Stomach (tissue), 9 donors: Measurements from ENCODE around the gene CYSTM1. TPM values are rescaled to one million over a fixed set of nuclear protein-coding genes. Genes with fewer than 3 reads are reported as not detected.

Experiments
- DNase-seq, 2 donors: peaks; one replicate each; pipeline versions ENCODE4 v3.0.0 to v3.0.0-alpha.2; 2013 to 2019
- H3K27ac ChIP-seq, 5 donors: fragments of 200-600 bp in 4 of 5; sonication (generic) in 4 of 5; one replicate each; pipeline ENCODE4 v1.5.1; 2013 to 2019; ENCODE audit warnings: mild to moderate bottlenecking in 1 of 5, moderate library complexity in 1 of 5
- H3K27me3 ChIP-seq, 3 donors: fragments of 200-600 bp; sonication (generic); one replicate each; pipeline ENCODE4 v1.5.1; 2017 to 2019; ENCODE audit warnings: mixed run types in 1 of 3
- H3K36me3 ChIP-seq, 4 donors: fragments of 200-600 bp; sonication (generic); 1 replicate in 3 of 4; 2 replicates in 1 of 4; pipeline ENCODE4 v1.5.1; 2016 to 2019
- H3K4me1 ChIP-seq, 4 donors: fragments of 200-600 bp; sonication (generic); one replicate each; pipeline ENCODE4 v1.5.1; 2016 to 2019
- H3K4me3 ChIP-seq, 4 donors: fragments of 200-600 bp; sonication (generic) in 3 of 4; one replicate each; pipeline ENCODE4 v1.5.1; 2016 to 2019; ENCODE audit warnings: mild to moderate bottlenecking in 1 of 4
- H3K9me3 ChIP-seq, 4 donors: fragments of 200-600 bp; sonication (generic); one replicate each; pipeline ENCODE4 v1.5.1; 2016 to 2019
- CTCF ChIP-seq, 7 experiments: fragments of 450-650 bp in 4 of 7; fragments of 200-600 bp in 3 of 7; sonication (generic) in 3 of 7; IDR thresholded peaks; one replicate each; pipeline ENCODE4 v1.5.1; 2016 to 2019; ENCODE audit warnings: antibody characterized with exemption in 7 of 7, control low read depth in 2 of 7, mild to moderate bottlenecking in 1 of 7
- EP300 ChIP-seq: sonication (generic); formaldehyde crosslinking; IDR thresholded peaks from one replicate; pipeline ENCODE4 v1.6.1; 2017; ENCODE audit warnings: antibody characterized with exemption
- POLR2A ChIP-seq, 4 donors: fragments of 450-650 bp; IDR thresholded peaks; one replicate each; pipeline ENCODE4 v1.6.1; 2016; ENCODE audit warnings: antibody characterized with exemption in 4 of 4, control low read depth in 2 of 4, mild to moderate bottlenecking in 1 of 4, moderate library complexity in 1 of 4
- POLR2AphosphoS5 ChIP-seq, 3 donors: sonication (generic); formaldehyde crosslinking; IDR thresholded peaks; one replicate each; pipeline ENCODE4 v1.6.1; 2016; ENCODE audit warnings: antibody characterized with exemption in 3 of 3
- WGBS, 5 donors: extraction: QIAGEN DNeasy Blood & Tissue Kit in 3 of 5; methylation state at CpG; one replicate each; pipeline versions ENCODE4 v1.1.5 to v1.1.7; 2013 to 2018; 5-methylcytosine and 5-hydroxymethylcytosine counted together
- intact Hi-C: fragments of 100-400 bp; cut with DNase I; formaldehyde crosslinking; loops from one replicate; pipeline ENCODE4 v1.15.1; 2023; ENCODE audit warnings: low total_unique reads
- polyA plus RNA-seq, 3 donors: library from polyadenylated mRNA; stranded (reverse); fragments of 200-250 nt; gene quantifications; one replicate each; pipeline ENCODE4 v1.2.3, GENCODE V29; 2013
- total RNA-seq, 5 donors: library from RNA; depleted of rRNA; stranded (reverse); fragments of >200 nt; gene quantifications; one replicate each; pipeline versions ENCODE4 v1.1.0 to v1.2.3, GENCODE V29; 2014 to 2016
- donor health status: healthy with polysubstance abuse.
- donor health status: Bipolar disorder and iron deficiency.
- donor health status: healthy.

The CYSTM1 gene
- total and polyA plus RNA-seq, 8 donors, result 23.2 to 3,028 (median 321) TPM

GRCh38 chr5:140168371-140168770, 6.6 kb upstream of the CYSTM1 start:
- Histone ChIP-seq H3K4me3 (no peak overlapping the region), H3K4me1 (peaks cover 10 to 55% (median 42%) of the 10 kb centered on the region in 4 donors), H3K27ac (peak overlapping the region; percentile 59 to 83 (median 74)), H3K27me3 (no peaks in the 10 kb centered on the region), H3K9me3 (no peaks in the 10 kb centered on the region), H3K36me3 (no peaks in the 10 kb centered on the region)
- TF ChIP-seq CTCF (IDR thresholded peaks at IDR 0.05) (no peak), POLR2AphosphoS5 (IDR thresholded peaks at IDR 0.05) (peak in 2 of 3 donors; percentile 26 to 31), POLR2A (IDR thresholded peaks at IDR 0.05) (no peak), EP300 (no peak)
- intact Hi-C loops, result no loop called here
- DNase-seq, result no peak
- WGBS, 5 donors, result 66 to 78% (median 73%) methylated on average over 2 of the region's 2 CpGs

GRCh38 chr5:140169410-140169809, 5.6 kb upstream of the CYSTM1 start:
- H3K4me3 ChIP-seq, result no peak overlapping the region
- H3K36me3 ChIP-seq, result no peaks in the 10 kb centered on the region
- peak overlapping the region; percentile 32 to 83 (median 63) for H3K27ac ChIP-seq
- TF ChIP-seq CTCF (IDR thresholded peaks at IDR 0.05) (peak in 2 of 7 experiments; percentile 22 to 31), EP300 (no peak)
- peak in 1 of 2 donors; percentile 64 for DNase-seq
- H3K9me3 ChIP-seq, result no peaks in the 10 kb centered on the region
- intact Hi-C loops, result no loop called here
- H3K4me1 ChIP-seq, result peaks cover 15 to 57% (median 43%) of the 10 kb centered on the region in 4 donors
- WGBS, 5 donors, result 83 to 100% (median 91%) methylated on average over 1 of the region's 1 CpG
- H3K27me3 ChIP-seq, result no peaks in the 10 kb centered on the region

GRCh38 chr5:140172483-140172882, 2.5 kb upstream of the CYSTM1 start:
- Histone ChIP-seq H3K9me3 (no peaks in the 10 kb centered on the region), H3K27me3 (no peaks in the 10 kb centered on the region), H3K36me3 (no peaks in the 10 kb centered on the region), H3K27ac (peak overlapping the region in 1 of 5 donors; percentile 32), H3K4me1 (peaks cover 17 to 49% (median 28%) of the 10 kb centered on the region in 4 donors), H3K4me3 (no peak overlapping the region)
- DNase-seq, result no peak
- WGBS, 5 donors, result 26 to 64% (median 48%) methylated on average over 2 of the region's 2 CpGs
- TF ChIP-seq EP300 (no peak), POLR2AphosphoS5 (IDR thresholded peaks at IDR 0.05) (no peak), CTCF (IDR thresholded peaks at IDR 0.05) (no peak), POLR2A (IDR thresholded peaks at IDR 0.05) (no peak)
- intact Hi-C loops, result no loop called here

- Histone ChIP-seq H3K27ac (peak overlapping the region in 4 of 5 donors; percentile 99 to 100 (median 100)), H3K9me3 (no peaks in the 10 kb centered on the region), H3K27me3 (no peaks in the 10 kb centered on the region), H3K36me3 (no peaks in the 10 kb centered on the region), H3K4me3 (peak overlapping the region in 1 of 4 donors; percentile 70), H3K4me1 (peaks cover 24 to 49% (median 37%) of the 10 kb centered on the region in 4 donors)
- TF ChIP-seq CTCF (IDR thresholded peaks at IDR 0.05) (no peak), POLR2AphosphoS5 (IDR thresholded peaks at IDR 0.05) (no peak), POLR2A (IDR thresholded peaks at IDR 0.05) (no peak), EP300 (no peak)
- WGBS, 5 donors, result 72 to 79% (median 78%) methylated on average over 2 of the region's 2 CpGs
- no peak for DNase-seq
- intact Hi-C loops, result no loop called here
Measured at GRCh38 chr5:140174014-140174413, 974 bp upstream of the CYSTM1 start.
